Measurements from ENCODE around the gene VSIR.

Gene VSIR

DNA sequence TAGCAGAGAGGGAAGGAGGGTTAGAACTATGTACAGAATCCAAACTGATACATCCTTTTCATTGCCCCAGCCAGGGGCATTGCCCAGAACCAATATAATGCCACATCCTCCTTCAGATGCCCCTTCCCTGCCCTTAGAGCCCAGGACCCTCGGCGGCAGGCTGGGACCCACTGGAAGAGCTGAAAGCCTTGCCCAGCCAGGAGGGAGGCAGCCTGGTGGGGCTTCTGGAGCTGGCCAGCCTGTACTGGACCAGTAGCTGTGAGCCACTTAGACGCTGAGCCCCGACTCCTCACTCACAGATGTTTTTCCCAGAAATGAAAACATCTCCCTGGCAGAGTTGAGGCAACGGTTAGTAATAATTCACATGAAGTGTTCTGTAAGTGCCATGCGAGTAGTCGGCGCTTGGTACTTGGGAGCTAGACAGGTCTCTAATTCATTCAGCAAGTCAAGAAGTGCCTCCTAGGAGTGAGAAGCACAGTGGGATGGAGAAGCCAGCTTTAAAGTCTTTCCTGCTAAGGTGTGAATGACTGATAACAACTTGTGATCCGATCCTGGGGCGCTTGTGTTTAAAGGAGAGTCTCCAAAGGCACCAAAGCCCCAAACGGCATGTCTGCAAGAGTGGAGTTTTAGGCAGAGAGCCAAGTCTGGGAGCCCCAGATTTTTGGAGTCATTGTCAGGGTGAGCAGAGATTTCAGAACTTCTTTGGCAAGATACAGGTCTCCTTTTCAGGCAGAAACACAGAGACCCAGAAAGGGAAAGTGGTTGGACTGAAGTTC lies 9.8 kb downstream of the VSIR start:
- DNase-seq (ENCODE audit: low spot score) = no peak

- DNase-seq (ENCODE audit: low spot score) = no peak
These were observed 11.0 kb downstream of the VSIR start for GRCh38 chr10:71762324-71762723.

- no peak for DNase-seq (ENCODE audit: low spot score)
These were observed 11.7 kb downstream of the VSIR start for GRCh38 chr10:71761541-71762113.

- no peak for DNase-seq (ENCODE audit: low spot score)
These were observed 12.2 kb downstream of the VSIR start for GRCh38 chr10:71761105-71761511.

GRCh38 chr10:71757399-71757922 lies 15.9 kb downstream of the VSIR start:
- DNase-seq (ENCODE audit: low spot score) = no peak

GRCh38 chr10:71756311-71757191 lies 16.8 kb downstream of the VSIR start:
- DNase-seq (ENCODE audit: low spot score) = peak; percentile 72

- no peak for DNase-seq (ENCODE audit: low spot score)
These were observed 18.0 kb downstream of the VSIR start for GRCh38 chr10:71755179-71755879.

- no peak for DNase-seq (ENCODE audit: low spot score)
These were observed 18.8 kb downstream of the VSIR start for GRCh38 chr10:71754562-71754961.

DNA sequence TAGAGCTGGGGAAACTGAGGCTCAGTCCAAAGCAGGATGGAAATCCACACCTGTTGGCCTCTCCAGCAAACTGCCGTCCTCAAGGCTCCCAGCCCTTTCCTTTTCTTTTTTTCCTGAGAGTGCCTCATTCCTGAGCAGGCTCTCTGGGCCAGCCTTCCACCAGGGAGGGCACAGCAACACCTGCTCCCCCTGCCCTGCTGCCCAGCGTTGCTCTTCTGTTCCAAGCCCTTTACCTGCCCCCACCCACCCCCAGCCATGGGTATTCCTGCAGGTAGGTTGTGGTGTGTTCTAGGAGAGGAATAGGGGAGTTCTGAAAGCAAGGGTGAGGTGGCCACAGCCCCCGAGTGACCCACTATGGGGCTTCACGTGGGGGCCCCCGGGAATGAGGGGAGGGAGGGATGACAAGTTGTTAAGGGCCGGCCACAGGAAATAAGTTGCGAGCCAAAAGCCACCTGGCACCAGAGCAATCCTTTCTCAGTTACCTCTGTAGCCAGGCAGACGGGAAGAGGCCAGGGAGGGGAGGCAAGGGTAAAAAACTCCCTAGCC lies 19.3 kb downstream of the VSIR start:
- no peak for DNase-seq (ENCODE audit: low spot score)

GRCh38 chr10:71753091-71753959 lies 20.0 kb downstream of the VSIR start:
- no peak for DNase-seq (ENCODE audit: low spot score)

DNA sequence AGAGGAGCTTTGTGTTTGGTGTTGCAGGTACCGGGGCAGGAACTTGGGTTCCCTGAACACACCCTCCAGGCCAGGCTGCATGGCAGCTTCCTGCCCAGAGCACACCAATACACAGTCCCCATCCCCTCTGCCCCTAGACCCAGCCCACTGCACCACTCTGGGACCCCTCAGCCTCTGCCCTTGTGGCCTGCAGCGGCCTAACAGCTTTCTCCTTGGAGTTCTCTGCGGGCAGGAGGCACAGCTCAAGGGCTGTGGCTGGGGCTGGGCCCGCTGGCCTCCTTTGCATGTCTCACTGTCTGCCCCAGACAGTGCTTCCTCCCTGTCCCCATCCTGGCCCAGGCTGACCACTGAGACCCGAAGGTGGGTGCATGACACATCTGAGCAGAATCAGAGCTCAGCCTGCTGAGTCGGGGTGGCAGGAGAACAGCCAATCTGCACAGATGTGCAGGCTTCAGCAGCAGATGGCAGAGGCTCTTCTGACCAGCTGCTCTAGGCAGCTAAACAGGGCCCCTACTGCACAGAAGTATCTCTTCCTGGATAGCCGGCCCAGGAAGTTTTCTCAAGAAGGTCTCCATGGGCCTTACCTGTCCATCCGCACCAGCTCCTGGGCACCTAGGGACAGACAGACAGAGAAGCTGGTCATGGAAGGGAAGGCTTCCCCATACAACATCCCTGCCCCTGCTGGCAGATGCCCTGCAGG lies 20.8 kb downstream of the VSIR start:
- DNase-seq (ENCODE audit: low spot score) = no peak

- no peak for DNase-seq (ENCODE audit: low spot score)
These were observed 21.6 kb downstream of the VSIR start for GRCh38 chr10:71751515-71752224.

- DNase-seq (ENCODE audit: low spot score) = no peak
These were observed 22.3 kb downstream of the VSIR start for GRCh38 chr10:71750986-71751385.

- no peak for DNase-seq (ENCODE audit: low spot score)
These were observed 23.0 kb downstream of the VSIR start for GRCh38 chr10:71750124-71750841.

GRCh38 chr10:71749396-71749795 lies 23.9 kb downstream of the VSIR start:
- DNase-seq (ENCODE audit: low spot score) = no peak

- DNase-seq (ENCODE audit: low spot score) = peak; percentile 94
These were observed 24.6 kb downstream of the VSIR start for GRCh38 chr10:71748671-71749191.

DNA sequence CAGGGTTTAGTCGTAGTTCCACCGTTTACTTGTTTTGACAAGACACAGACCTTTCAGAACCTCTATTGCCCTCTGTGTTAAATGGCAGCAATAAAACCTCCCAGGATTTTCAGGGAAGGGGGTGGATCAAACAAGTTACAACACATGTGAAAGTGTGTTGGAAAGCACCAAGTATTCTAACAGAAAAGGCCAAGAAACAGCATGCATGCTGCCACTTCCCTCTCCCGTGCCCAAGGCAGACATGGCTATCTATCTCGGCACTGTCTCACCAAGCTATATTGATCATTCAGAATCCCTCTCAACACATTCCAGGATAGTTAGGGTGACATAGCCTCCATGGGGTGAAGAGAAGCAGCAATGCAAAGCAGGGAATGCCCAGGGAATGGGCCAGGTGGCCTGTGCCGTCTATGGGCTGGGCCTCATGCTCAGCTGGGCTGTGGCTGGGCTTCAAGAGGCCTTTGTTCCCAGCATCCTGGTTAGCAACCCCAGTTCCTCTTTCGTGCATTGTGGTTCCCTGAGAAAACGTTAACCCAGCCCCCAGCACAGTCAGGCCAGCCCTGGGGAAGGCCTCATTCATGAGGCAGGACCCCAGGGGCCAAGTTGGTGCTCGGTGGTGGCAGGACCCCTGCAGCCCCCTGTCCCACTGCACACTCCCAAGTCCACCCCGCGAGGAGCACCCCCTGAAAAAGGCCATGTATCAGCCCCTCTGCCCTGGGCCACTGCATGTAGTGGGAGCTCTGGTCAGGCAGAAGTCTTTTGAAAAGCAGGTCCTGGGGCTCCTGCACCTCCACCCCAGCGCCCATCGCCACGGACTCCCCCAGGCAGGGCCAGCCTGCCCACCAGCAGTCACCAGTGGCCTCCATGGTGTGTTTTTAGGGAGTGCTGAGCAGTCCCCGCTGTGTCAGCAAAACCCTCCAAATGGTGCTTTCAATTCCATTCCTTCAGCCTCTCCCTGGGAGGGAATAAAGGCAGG lies 25.5 kb downstream of the VSIR start:
- DNase-seq (ENCODE audit: low spot score) = no peak

Measured in activated CD4-positive, alpha-beta T cell treated with anti-CD3 and anti-CD28 coated beads, Interleukin-2, Interleukin-4, amounts not matched to agents 100 ng/mL and 50 ng/mL, durations not matched to agents 16 hours and 8 hours (primary cell).